NCI-H2196 treated with DMSO at 0.1 percent for 48 hours (cell line): ENCODE results near the gene UVSSA.
"Not testable (repeated sequence)": the region's sequence is repeated elsewhere in the genome, so short reads cannot be mapped to it uniquely, and the experiment has no call there.

Experiments
- DNase-seq: peaks from one replicate; lab custom pipeline; 2025; ENCODE audit not compliant: unreplicated experiment; lab: John Stamatoyannopoulos, UW

UVSSA gene

DNA sequence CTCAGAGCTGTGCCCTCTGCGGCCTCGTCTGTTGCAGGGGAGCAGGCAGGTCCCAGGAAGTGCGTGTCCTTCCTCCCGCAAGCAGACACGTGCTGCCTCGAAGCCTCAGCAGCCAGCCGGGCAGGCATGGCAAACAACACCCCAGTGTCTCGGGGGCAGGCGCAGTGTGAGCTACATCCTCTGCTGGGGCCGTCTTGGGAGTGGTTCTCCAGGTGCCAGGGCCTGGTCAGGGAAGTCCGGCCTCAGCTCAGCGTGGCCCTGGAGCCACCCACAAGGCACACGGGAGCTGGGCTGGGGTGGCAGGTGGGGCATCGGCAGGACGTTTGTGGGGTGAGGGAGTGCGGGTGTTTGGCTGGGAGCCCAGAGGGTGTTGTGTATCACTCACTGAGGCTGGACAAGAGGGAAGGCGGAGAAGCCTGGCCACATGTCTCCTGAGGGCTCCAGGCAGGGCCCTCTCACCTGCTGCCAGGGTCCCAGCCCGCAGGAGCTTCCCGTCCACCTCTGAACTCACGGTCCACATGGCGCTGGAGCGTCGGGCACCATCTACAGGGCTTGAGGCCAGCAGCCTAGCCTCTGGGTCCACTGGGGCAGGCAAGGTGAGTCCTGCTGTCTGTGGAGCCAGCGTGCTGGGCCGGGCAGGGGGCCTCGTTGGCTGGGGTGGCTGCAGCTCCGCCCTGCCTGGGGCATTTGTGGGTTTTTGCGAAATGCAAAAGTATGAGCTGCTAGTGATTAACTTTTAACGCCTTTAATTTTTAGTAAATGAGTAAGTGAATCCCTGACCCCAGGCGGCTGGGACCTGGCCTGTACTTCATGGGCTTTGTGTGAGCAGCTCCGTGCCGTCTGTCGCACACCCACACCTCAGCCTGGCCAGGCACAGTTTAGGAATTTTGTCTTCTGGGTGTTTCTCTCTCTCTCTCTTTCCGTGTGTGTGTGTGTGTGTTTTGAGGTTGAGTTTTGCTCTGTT lies 17.3 kb upstream of the UVSSA start:
- peak; percentile 68 for DNase-seq

DNA sequence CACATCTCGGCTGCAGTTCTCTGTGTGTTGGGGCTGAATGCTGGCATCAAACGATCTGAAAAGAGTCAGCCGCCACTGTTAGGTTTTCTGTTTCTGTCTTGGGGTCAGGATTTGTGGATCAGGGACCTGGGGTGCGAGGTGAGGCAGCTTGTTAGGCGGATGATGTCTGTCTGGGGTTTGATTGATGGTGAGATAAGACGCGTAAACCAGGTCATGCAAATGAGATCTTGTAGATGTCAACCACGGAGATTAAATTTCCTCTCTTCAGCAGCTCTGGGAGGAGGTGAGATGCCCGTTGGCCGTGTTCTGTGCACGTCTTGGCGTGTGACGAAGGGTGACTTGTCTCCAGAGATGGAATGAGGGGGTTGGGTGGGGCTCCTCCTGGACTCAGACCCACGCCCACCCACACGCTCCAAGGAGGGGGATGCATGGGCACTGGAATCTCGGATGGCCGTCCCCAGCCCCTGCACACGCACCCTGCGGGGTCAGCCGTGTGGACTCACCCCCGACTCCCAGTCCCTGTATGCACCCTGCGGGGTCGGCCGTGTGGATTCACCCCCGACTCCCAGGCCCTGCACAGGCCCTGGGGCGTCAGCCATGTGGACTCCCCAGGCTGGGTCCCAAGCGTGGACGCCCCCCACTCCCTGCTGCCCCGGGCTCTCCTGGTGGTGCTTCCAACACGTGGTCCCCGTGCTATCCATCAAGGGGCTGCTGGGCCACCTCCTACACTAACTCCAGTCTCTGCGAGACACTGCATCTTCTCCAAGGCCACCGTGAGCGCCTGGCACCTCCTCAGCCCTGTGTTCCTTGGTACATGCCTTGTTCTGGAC lies 16.0 kb upstream of the UVSSA start:
- no peak for DNase-seq

- DNase-seq = no peak
Measured at GRCh38 chr4:1331591-1332353, 15.2 kb upstream of the UVSSA start.

GRCh38 chr4:1332686-1333085 lies 14.3 kb upstream of the UVSSA start:
- DNase-seq = no peak

DNA sequence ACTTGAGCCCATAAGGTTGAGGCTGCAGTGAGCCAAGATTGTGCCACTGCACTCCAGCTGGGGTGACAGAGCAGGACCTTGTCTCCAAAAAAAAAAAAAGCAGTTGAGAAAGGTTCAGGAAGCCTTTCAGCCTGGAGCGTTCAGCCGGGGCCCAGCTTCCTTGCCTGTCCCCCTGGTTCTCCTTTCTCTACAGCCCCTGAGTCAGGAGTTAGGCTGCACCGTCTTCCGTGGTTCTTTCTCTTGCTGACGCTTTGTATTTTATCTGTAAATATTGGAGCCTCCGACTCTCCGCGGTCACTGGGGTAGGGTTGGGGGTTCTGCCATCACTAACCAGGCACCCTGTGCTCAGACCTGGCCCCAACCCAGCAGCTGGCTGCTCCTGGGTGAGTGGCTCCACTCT lies 13.8 kb upstream of the UVSSA start:
- DNase-seq = no peak

DNA sequence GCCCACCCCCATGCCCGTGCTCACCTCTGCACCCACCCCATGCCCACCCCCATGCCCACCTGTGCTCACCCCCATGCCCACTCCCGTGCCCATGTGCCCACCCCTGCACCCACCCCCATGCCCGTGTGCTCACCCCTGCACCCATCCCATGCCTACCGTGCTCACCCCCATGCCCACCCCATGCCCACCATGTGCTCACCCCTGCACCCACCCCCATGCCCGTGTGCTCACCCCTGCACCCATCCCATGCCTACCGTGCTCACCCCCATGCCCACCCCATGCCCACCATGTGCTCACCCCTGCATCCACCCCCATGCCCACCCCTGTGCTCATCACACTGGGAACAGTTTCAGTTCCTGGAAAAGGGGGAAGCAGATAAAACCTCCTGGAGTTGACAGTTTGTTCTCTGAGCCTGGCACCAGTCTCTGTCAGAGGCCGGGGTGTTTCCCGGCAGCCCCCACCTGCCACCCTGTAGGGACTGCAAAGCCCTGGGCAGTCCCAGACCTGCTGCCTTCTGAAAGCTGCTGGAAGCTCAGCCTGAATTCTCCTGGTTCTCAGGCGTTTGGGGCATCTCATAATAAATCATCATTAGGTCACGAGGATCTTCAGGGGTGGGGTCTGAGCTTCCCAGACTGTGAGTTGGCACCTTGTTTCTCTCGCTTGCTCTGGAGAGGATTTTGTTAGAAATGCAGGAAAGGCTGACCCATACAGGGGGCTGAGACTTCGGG lies 13.0 kb upstream of the UVSSA start:
- DNase-seq = not testable (repeated sequence)

GRCh38 chr4:1334579-1334895 lies 12.5 kb upstream of the UVSSA start:
- no peak for DNase-seq

DNA sequence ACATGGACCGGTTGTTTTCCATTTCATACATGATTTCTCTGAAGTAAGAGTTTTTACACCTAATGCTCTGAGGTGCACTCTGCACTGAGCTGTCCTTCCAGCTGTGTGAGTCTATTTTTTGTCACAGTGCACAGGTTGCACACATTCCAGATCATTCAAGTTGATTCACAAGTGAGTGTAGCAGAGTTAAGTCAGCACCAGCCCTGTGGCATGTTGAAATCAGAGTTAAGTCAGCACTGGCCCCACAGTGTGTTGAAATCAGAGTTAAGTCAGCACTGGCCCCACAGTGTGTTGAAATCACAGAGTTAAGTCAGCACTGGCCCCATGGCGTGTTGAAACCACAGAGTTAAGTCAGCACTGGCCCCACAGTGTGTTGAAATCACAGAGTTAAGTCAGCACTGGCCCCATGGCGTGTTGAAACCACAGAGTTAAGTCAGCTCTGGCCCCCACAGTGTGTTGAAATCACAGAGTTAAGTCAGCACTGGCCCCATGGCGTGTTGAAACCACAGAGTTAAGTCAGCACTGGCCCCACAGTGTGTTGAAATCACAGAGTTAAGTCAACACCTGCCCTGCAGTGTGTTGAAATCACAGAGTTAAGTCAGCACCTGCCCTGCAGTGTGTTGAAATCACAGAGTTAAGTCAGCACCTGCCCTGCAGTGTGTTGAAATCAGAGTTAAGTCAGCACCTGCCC lies 11.7 kb upstream of the UVSSA start:
- DNase-seq = not testable (repeated sequence)

GRCh38 chr4:1336088-1336491 lies 10.9 kb upstream of the UVSSA start:
- DNase-seq = no peak

DNA sequence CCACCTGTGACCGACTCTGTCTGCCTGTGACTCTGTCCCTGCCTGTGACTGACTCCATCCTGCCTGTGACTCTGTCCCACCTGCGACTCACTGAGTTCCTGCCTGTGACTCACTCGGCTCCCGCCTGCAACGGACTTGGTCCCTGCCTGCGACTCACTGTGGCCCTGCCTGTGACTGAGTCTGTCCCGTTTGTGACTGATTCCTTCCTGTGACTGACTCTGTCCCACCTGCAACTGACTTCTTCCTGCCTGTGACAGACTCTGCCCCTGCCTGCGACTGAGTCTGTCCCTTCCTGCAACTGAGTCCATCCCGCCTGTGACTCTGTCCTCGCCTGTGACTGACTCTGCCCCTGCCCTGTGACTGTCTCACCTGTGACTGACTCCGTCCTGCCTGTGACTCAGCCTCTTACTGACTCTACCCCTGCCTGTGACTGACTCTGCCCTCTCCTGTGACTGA lies 9.6 kb upstream of the UVSSA start:
- no peak for DNase-seq

DNA sequence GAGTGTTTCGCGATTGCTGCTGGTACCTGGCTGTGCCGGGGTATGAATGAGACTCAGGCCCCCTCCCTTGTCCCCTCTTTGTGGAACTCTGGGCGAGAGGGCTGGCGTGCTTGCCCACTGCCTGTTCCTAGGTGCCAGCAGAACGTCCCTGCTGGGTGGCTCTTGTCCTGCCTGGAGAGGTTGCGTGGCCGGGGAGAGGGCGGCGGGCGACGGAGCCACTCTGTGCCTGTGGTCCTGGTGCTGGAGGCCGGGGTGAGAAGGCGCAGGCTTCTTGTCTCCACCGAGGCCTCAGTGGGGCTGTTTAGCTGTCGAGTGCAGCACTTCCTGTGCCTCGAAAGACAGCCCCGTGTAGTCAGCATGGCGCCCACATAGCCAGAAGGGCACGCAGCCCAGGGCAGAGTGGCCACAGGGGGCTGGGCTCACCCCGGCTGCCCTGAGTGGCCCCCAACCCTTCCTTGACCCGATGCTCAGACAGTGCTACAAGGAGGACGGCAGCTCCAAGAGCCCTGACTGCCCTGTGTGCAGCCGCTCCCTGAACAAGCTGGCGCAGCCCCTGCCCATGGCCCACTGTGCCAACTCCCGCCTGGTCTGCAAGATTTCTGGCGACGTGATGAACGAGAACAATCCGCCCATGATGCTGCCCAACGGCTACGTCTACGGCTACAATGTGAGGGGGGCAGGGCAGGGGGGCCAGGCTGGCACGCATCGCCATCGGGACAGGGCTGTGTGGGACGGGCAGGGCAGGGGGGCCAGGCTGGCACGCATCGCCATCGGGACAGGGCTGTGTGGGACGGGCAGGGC lies 8.9 kb upstream of the UVSSA start:
- DNase-seq = no peak

GRCh38 chr4:1338752-1339414 lies 8.1 kb upstream of the UVSSA start:
- DNase-seq = no peak

GRCh38 chr4:1339489-1339888 lies 7.5 kb upstream of the UVSSA start:
- no peak for DNase-seq

- DNase-seq = no peak
Measured at GRCh38 chr4:1340181-1340747, 6.7 kb upstream of the UVSSA start.

GRCh38 chr4:1340861-1341260 lies 6.1 kb upstream of the UVSSA start:
- DNase-seq = no peak

GRCh38 chr4:1342003-1342402 lies 5.0 kb upstream of the UVSSA start:
- no peak for DNase-seq

DNA sequence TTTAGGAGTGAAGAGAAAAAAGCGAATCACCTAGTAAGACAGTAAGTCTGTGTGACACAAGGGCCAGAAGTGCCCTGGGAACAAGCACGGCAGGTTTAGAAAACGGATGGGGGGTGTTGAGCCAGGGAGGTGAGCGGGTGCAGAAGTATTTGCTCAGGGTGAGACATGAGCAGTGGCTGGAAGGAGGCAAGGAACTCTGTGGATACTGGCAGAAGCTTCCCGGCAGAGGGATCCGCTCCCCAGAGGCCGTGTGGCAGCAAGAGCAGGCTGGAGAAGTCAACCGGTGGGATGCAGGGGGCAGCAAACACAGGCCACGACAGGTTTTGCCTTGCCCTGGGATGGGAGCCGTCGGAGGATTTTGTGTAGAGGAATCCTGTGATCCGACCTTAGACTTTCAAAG lies 2.3 kb upstream of the UVSSA start:
- DNase-seq = no peak
